OCI-LY3 (cell line): ENCODE results near the gene DPCD.

ENCODE experiments used
- H2AFZ ChIP-seq: fragments of 200-600, 300-600 bp; shearing (Covaris generic); 2 replicates; pipeline ENCODE4 v1.6.0; 2014; ENCODE audit warnings: antibody characterized with exemption, low read depth, low read length
- H3K27ac ChIP-seq: fragments of 200-600, 300-600 bp; sonication (generic); 2 replicates; pipeline ENCODE4 v1.5.1; 2014; ENCODE audit warnings: mild to moderate bottlenecking, low read length, moderate library complexity, mixed read lengths
- H3K27me3 ChIP-seq: fragments of 200-600, 300-600 bp; sonication (generic); 2 replicates; pipeline ENCODE4 v1.6.1; 2014; ENCODE audit warnings: low read depth, low read length, mixed read lengths
- H3K36me3 ChIP-seq: fragments of 200-600, 300-600 bp; sonication (generic); replicated peaks from 2 replicates; pipeline ENCODE3; 2014; ENCODE audit warnings: low read depth, low read length, mixed read lengths
- H3K4me1 ChIP-seq: fragments of 300-600, 200-600 bp; sonication (generic); 2 replicates; pipeline ENCODE4 v1.6.1; 2014; ENCODE audit warnings: low read length, mixed read lengths
- H3K4me2 ChIP-seq: fragments of 200-600, 300-600 bp; sonication (generic); 2 replicates; pipeline ENCODE4 v1.6.1; 2014; ENCODE audit warnings: low read length, mixed read lengths
- H3K4me3 ChIP-seq: fragments of 300-600, 200-600 bp; sonication (generic); 2 replicates; pipeline ENCODE4 v1.5.1; 2014; ENCODE audit warnings: antibody characterized with exemption, mild to moderate bottlenecking, low read length, moderate library complexity
- H3K79me2 ChIP-seq: fragments of 300-600, 200-600 bp; shearing (Covaris generic); 2 replicates; pipeline ENCODE4 v1.6.1; 2014; ENCODE audit warnings: mild to moderate bottlenecking, low read length, mixed read lengths
- H3K9ac ChIP-seq: fragments of 300-600, 200-600 bp; shearing (Covaris generic); 2 replicates; pipeline ENCODE4 v1.6.0; 2014; ENCODE audit warnings: mild to moderate bottlenecking, low read length, moderate library complexity
- H3K9me3 ChIP-seq: fragments of 200-600, 300-600 bp; shearing (Covaris generic); 2 replicates; pipeline ENCODE4 v1.6.1; 2014; ENCODE audit warnings: low read length, mixed read lengths; ENCODE audit not compliant: insufficient read depth
- H4K20me1 ChIP-seq: fragments of 200-600, 300-600 bp; sonication (generic); 2 replicates; pipeline ENCODE4 v1.6.1; 2016; ENCODE audit warnings: low read length, mixed read lengths; ENCODE audit not compliant: insufficient read depth
- CTCF ChIP-seq: fragments of 200-600, 300-600 bp; sonication (generic); IDR thresholded peaks from 2 replicates; pipeline ENCODE4 v1.5.1; 2014; ENCODE audit warnings: antibody characterized with exemption, low read length, low read depth
- EZH2phosphoT487 ChIP-seq: fragments of 200-600 bp; shearing (Covaris generic); IDR thresholded peaks from 2 replicates; pipeline ENCODE4 v1.6.1; 2018; ENCODE audit warnings: antibody characterized with exemption, mixed run types, low read depth

The DPCD gene

GRCh38 chr10:101573885-101574753 is 14.0 kb upstream of the DPCD start:
- no peaks in the 10 kb centered on the region for H4K20me1 ChIP-seq
- H3K36me3 ChIP-seq = no peaks in the 10 kb centered on the region
- H3K27me3 ChIP-seq = no peaks in the 10 kb centered on the region
- no peaks in the 10 kb centered on the region for H3K79me2 ChIP-seq
- no peaks in the 10 kb centered on the region; the same call in 1 of the 2 replicates for H3K4me1 ChIP-seq
- no peak overlapping the region for H3K4me3 ChIP-seq
- no peak overlapping the region for H3K4me2 ChIP-seq
- H3K9me3 ChIP-seq = no peaks in the 10 kb centered on the region
- TF ChIP-seq CTCF = no peak
- no peak overlapping the region for H3K9ac ChIP-seq
- H2AFZ ChIP-seq = no peak overlapping the region
- no peak overlapping the region for H3K27ac ChIP-seq

DNA sequence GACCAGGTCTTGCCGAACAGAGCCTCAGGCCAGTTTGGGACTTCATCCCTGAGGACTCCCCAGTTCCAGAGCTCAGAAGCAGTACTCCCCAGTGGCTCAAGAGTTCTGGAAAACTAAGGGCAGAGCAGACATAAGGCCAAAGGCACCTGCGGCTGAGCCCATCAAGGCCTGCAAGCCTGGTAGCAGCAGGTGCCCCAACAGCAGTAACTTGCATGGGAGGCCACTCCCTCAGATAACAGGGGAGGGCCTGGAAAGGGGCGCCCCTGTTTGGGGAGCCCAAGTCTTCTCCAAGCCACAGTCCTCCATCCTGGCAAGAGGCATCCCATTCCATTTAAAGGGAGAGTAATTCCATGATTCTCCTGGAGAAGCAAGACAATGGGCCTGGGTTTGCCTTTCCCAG is 13.0 kb upstream of the DPCD start:
- no peak overlapping the region for H3K4me2 ChIP-seq
- TF ChIP-seq CTCF (no peak), EZH2phosphoT487 (no peak)

GRCh38 chr10:101575580-101576210 is 12.4 kb upstream of the DPCD start:
- no peaks in the 10 kb centered on the region for H4K20me1 ChIP-seq
- H3K4me1 ChIP-seq = no peaks in the 10 kb centered on the region; the same call in 1 of the 2 replicates
- no peaks in the 10 kb centered on the region for H3K36me3 ChIP-seq
- no peak overlapping the region for H3K27ac ChIP-seq
- H3K27me3 ChIP-seq = no peaks in the 10 kb centered on the region
- TF ChIP-seq CTCF (no peak), EZH2phosphoT487 (no peak)
- no peaks in the 10 kb centered on the region for H3K79me2 ChIP-seq
- H3K4me2 ChIP-seq = no peak overlapping the region
- H3K9me3 ChIP-seq = no peaks in the 10 kb centered on the region
- H2AFZ ChIP-seq = no peak overlapping the region
- no peak overlapping the region for H3K9ac ChIP-seq
- no peak overlapping the region for H3K4me3 ChIP-seq

More for the DNA sequence above, 13.0 kb upstream of the DPCD start:
- H3K4me1 ChIP-seq = no peaks in the 10 kb centered on the region; the same call in 1 of the 2 replicates
- no peak overlapping the region for H3K27ac ChIP-seq
- no peaks in the 10 kb centered on the region for H3K79me2 ChIP-seq
- no peak overlapping the region for H2AFZ ChIP-seq
- no peaks in the 10 kb centered on the region for H3K36me3 ChIP-seq
- no peaks in the 10 kb centered on the region for H3K9me3 ChIP-seq
- no peaks in the 10 kb centered on the region for H3K27me3 ChIP-seq
- no peak overlapping the region for H3K4me3 ChIP-seq
- H3K9ac ChIP-seq = no peak overlapping the region
- no peaks in the 10 kb centered on the region for H4K20me1 ChIP-seq

- TF ChIP-seq CTCF = no peak
- no peak for TF ChIP-seq EZH2phosphoT487
- Histone ChIP-seq H2AFZ (no peak overlapping the region), H3K4me3 (no peak overlapping the region), H3K79me2 (no peaks in the 10 kb centered on the region), H3K9ac (no peak overlapping the region), H3K4me2 (no peak overlapping the region), H3K27me3 (no peaks in the 10 kb centered on the region), H3K36me3 (no peaks in the 10 kb centered on the region), H3K9me3 (no peaks in the 10 kb centered on the region), H4K20me1 (no peaks in the 10 kb centered on the region), H3K4me1 (no peaks in the 10 kb centered on the region), H3K27ac (no peak overlapping the region)
Observed at GRCh38 chr10:101576211-101576863, 11.8 kb upstream of the DPCD start.
